MV-4-11 (cell line): ENCODE results near the gene RNF208.
"Not testable (repeated sequence)": the region's sequence is repeated elsewhere in the genome, so short reads cannot be mapped to it uniquely, and the experiment has no call there.

ENCODE experiments used
- DNase-seq: peaks from one replicate; lab custom pipeline; 2025; lab: John Stamatoyannopoulos, UW

Gene RNF208

GRCh38 chr9:137253717-137254623 is 31.9 kb upstream of the RNF208 start:
- DNase-seq = no peak

GRCh38 chr9:137252555-137253506 is 30.8 kb upstream of the RNF208 start:
- DNase-seq = no peak

- DNase-seq = no peak
These were observed 29.6 kb upstream of the RNF208 start for GRCh38 chr9:137251490-137252268.

- no peak for DNase-seq
These were observed 29.1 kb upstream of the RNF208 start, which contains the start of gene STPG3 for GRCh38 chr9:137251194-137251461. Gene STPG3, plus strand, starts transcription at chr9:137251286. Its CDS starts 1 bp downstream, at chr9:137251287.

GRCh38 chr9:137250329-137251193 is 28.5 kb upstream of the RNF208 start:
- no peak for DNase-seq

- DNase-seq = no peak
These were observed 25.8 kb upstream of the RNF208 start for GRCh38 chr9:137247916-137248175.

- no peak for DNase-seq
These were observed 25.3 kb upstream of the RNF208 start for GRCh38 chr9:137247135-137247915.

GRCh38 chr9:137245450-137246421 is 23.7 kb upstream of the RNF208 start:
- no peak for DNase-seq

GRCh38 chr9:137244486-137245449 is 22.7 kb upstream of the RNF208 start:
- no peak for DNase-seq

- no peak for DNase-seq
These were observed 21.8 kb upstream of the RNF208 start for GRCh38 chr9:137243626-137244485.

- not testable (repeated sequence) for DNase-seq
These were observed 21.2 kb upstream of the RNF208 start for GRCh38 chr9:137243266-137243625.

GRCh38 chr9:137242269-137243203 is 20.5 kb upstream of the RNF208 start:
- no peak for DNase-seq

GRCh38 chr9:137241490-137242268 is 19.6 kb upstream of the RNF208 start:
- peak; percentile 38 for DNase-seq

- peak; percentile 100 for DNase-seq
These were observed 18.9 kb upstream of the RNF208 start, which contains the start of gene TUBB4B for GRCh38 chr9:137240841-137241489. Gene TUBB4B, plus strand, starts transcription at chr9:137241287. Its CDS starts 74 bp downstream, at chr9:137241361.
